K562 (cell line): Measurements from ENCODE around the gene CDK5R2. TPM values are rescaled to one million over a fixed set of nuclear protein-coding genes. Genes with fewer than 3 reads are reported as not detected.

Experiments
- CBX8 ChIP-seq: fragments of 200-600 bp; sonication (generic); IDR thresholded peaks from 2 replicates; pipeline ENCODE4 v1.6.1; 2012; ENCODE audit warnings: borderline replicate concordance, mixed run types, low read depth, mild to moderate bottlenecking, moderate library complexity, mixed read lengths, low read length, control low read depth, inconsistent platforms; ENCODE audit not compliant: poor library complexity, severe bottlenecking; ENCODE audit errors: extremely low read depth
- CREM ChIP-seq: IDR thresholded peaks from 2 replicates; pipeline ENCODE4 v1.6.1; 2014; ENCODE audit warnings: antibody characterized with exemption, low read depth
- NR0B1 ChIP-seq: fragments of 450-650 bp; IDR thresholded peaks from one replicate; pipeline ENCODE4 v1.6.1; 2018; ENCODE audit warnings: mild to moderate bottlenecking, moderate library complexity; ENCODE audit not compliant: partially characterized antibody
- RNF219 ChIP-seq: fragments of 250-450 bp; sonication (Bioruptor Pico); IDR thresholded peaks from 2 replicates; pipeline ENCODE4 v1.5.0; 2022; ENCODE audit warnings: mild to moderate bottlenecking
- ZNF609 ChIP-seq: sonication (generic); formaldehyde crosslinking; IDR thresholded peaks from 2 replicates; pipeline ENCODE4 v1.8.1; 2023; ENCODE audit warnings: missing genetic modification reagents, mild to moderate bottlenecking, borderline replicate concordance
- ZZZ3 ChIP-seq: fragments of 450-650 bp; IDR thresholded peaks from 2 replicates; pipeline ENCODE4 v1.6.1; 2016; ENCODE audit warnings: antibody characterized with exemption, mild to moderate bottlenecking, moderate library complexity
- polyA plus RNA-seq, 8 experiments: library from polyadenylated mRNA; depleted of rRNA in 4 of 8; stranded (reverse) in 5 of 8; unstranded in 3 of 8; fragments of >200 nt; fragmentation: Nextera tagmentation in 2 of 8; fragmentation: Illumina TruSeq in 1 of 8; extraction: Ambion mirVana in 2 of 8; extraction: Trizol in 1 of 8; gene quantifications; 2 replicates each; pipeline versions ENCODE4 v1.2.1 to v1.2.3, GENCODE V29; 2011 to 2014; ENCODE audit warnings: inconsistent platforms in 1 of 8, missing spikeins in 1 of 8
- total RNA-seq, 7 experiments: library from RNA; depleted of rRNA in 6 of 7; stranded (reverse); fragments of >200 nt in 6 of 7; fragmentation: Illumina TruSeq in 2 of 7; extraction: Trizol in 2 of 7; gene quantifications; 2 replicates each; pipeline versions ENCODE4 v1.2.1 to v1.2.3, GENCODE V29; 2011 to 2021; ENCODE audit warnings: low replicate concordance in 1 of 7

CDK5R2 gene
- total and polyA plus RNA-seq, 9 of the 15 experiments (the other 6 are each of a cell fraction or from before 2014, with no cell fraction given), result 0.09 TPM; not detected in 8

GRCh38 chr2:219009294-219009693 lies 49.8 kb downstream of the CDK5R2 start (continued):
- TF ChIP-seq ZNF609 (CRISPR knock-in tag) (no peak), CBX8 (no peak), CREM (no peak), RNF219 (CRISPR knock-in tag) (no peak), ZZZ3 (no peak), NR0B1 (no peak)
- TF ChIP-seq, all 486 proteins: peak for 0
